ENCODE results near the gene TENM4. TPM values are rescaled to one million over a fixed set of nuclear protein-coding genes. Genes with fewer than 3 reads are reported as not detected.

Gene TENM4
- total RNA-seq, 4 donors from 2014 or later: 2.3 to 18.9 (median 4.5) TPM

DNA sequence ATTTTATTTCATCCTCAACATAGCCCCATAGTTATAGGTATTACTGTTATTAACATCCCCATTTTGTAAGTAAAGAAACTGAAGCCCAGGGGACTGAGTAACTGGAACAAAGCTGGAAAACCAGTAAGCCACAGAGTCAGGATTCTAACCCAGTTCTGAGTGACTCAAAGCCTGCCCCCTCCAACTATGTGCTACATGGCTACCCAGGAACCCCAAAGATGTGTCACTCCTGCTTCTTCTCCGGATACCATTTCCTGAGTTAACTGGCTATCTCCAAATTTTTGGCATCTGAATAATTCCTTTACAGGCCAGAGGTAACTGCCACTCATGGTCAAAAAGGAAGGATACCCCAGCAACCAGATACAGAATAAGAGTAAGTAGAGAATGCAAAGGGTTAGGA, 43.6 kb downstream of the TENM4 start:
- ATAC-seq (ENCODE audit: low FRiP score) (no peak), DNase-seq (ENCODE audit: low spot score) (no peak)
- no peak for TF ChIP-seq CTCF (IDR thresholded peaks at IDR 0.05)

DNA sequence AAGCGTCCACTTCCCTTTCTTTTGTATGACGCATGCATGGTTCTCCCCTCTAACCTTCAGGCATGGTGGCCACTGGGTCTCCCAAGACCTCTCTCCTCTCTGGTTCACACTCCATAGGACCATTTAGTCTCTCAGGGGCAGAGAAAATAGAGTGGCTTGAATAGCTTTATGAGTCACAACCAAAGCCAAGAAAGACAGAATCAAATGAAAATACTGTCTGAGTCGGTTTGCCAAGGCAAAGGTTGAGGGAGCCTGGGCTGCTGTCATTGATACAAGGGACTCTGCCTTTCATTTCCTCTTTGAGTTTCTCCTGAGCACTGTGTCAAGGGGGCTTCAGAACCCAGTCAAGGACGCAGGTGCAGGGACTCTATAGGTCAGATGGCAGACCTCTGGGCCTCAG, 44.2 kb downstream of the TENM4 start:
- no peak for DNase-seq (ENCODE audit: low spot score)
- no peak for TF ChIP-seq CTCF (IDR thresholded peaks at IDR 0.05)
- ATAC-seq (ENCODE audit: low FRiP score): no peak

GRCh38 chr11:79396001-79396400, 44.8 kb downstream of the TENM4 start:
- no peak for TF ChIP-seq CTCF (IDR thresholded peaks at IDR 0.05)
- no peak for DNase-seq (ENCODE audit: low spot score)
- no peak for ATAC-seq (ENCODE audit: low FRiP score)

GRCh38 chr11:79393362-79394043, 47.3 kb downstream of the TENM4 start:
- DNase-seq (ENCODE audit: low spot score) (no peak), ATAC-seq (ENCODE audit: low FRiP score) (no peak)
- TF ChIP-seq CTCF (IDR thresholded peaks at IDR 0.05): no peak

DNA sequence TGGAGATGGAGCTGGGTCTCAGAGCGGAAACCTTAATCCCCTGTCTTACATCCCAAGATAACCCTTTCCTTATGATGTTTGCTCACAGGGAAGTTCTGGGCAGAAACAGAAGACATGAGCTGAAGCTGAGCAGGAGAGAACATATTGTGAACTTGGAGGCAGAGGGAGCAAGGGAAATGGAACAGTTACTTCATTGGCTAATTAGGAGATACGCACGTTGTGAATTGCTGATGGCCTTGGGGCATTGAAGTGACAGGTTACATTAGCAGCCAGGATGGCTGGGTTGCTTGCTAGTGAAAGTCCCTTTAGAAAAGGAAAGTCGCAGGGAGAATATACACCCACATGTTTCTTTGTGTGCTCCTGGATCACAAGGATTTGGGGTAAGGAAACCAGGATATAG, 48.7 kb downstream of the TENM4 start:
- TF ChIP-seq CTCF (IDR thresholded peaks at IDR 0.05): no peak
- ATAC-seq (ENCODE audit: low FRiP score): no peak
- DNase-seq (ENCODE audit: low spot score): no peak

- ATAC-seq (ENCODE audit: low FRiP score) (no peak), DNase-seq (ENCODE audit: low spot score) (no peak)
- TF ChIP-seq CTCF (IDR thresholded peaks at IDR 0.05): no peak
Observed at GRCh38 chr11:79390923-79391322, 49.9 kb downstream of the TENM4 start.

DNA sequence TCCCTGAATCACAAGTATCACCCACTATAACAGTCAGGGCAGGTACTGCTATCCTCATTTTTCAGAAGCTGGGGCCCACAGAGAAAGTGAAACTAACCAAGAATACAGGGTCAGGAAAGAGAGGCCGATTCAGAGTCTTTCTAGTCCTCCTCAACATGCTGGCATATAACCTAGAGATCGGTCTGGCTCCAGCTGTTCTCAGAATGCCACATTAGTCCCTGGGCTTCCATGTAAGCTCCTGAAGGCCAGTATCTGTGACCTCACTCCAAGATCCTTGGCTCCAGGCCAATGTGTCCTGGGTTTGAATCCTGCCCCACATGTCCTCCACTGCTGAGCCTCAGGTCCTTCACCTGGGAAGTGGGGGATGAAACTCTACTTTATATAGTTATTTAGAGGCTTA, 50.4 kb downstream of the TENM4 start:
- ATAC-seq (ENCODE audit: low FRiP score): no peak
- no peak for DNase-seq (ENCODE audit: low spot score)
- no peak for TF ChIP-seq CTCF (IDR thresholded peaks at IDR 0.05)

All from omental fat pad (tissue), 4 donors.